ENCODE results near the gene IFNK.

IFNK gene

GRCh38 chr9:27524236-27524635, at the start of gene IFNK:
Gene IFNK, plus strand, starts transcription at chr9:27524290. Its CDS starts 47 bp downstream, at chr9:27524337.
- no peak within 1 kb of the TSS for H2AFZ ChIP-seq (ENCODE audit: low read depth)
- H3K27ac ChIP-seq = no peak within 1 kb of the TSS
- H3K79me2 ChIP-seq (ENCODE audit: insufficient read depth, low read depth) = no peaks in the 10 kb centered on the region
- H3K27me3 ChIP-seq (ENCODE audit: insufficient read depth, low read depth) = peaks cover 2% of the 10 kb centered on the region; the same call in 1 of the 2 replicates
- H3K4me3 ChIP-seq (IDR thresholded peaks at IDR 0.05; ENCODE audit: insufficient read depth, low read depth, low read length) = no peak within 1 kb of the TSS
- no peaks in the 10 kb centered on the region for H4K20me1 ChIP-seq (ENCODE audit: insufficient read depth)
- H3K4me2 ChIP-seq = no peak within 1 kb of the TSS
- no peak for TF ChIP-seq CTCF (conservative IDR thresholded peaks at IDR 0.05; ENCODE audit: low read depth, low read length)
- no peaks in the 10 kb centered on the region for H3K4me1 ChIP-seq (ENCODE audit: low read depth, poor library complexity, severe bottlenecking)
- no peaks in the 10 kb centered on the region for H3K36me3 ChIP-seq (ENCODE audit: insufficient read depth)
- H3K9ac ChIP-seq = no peak within 1 kb of the TSS

GRCh38 chr9:27474305-27474704, 49.8 kb upstream of the IFNK start:
- H3K4me1 ChIP-seq (ENCODE audit: low read depth, poor library complexity, severe bottlenecking) = no peaks in the 10 kb centered on the region
- no peak for TF ChIP-seq CTCF (conservative IDR thresholded peaks at IDR 0.05; ENCODE audit: low read depth, low read length)
- H3K4me2 ChIP-seq = no peak overlapping the region

GRCh38 chr9:27475057-27475595, 49.0 kb upstream of the IFNK start:
- no peak for TF ChIP-seq CTCF (conservative IDR thresholded peaks at IDR 0.05; ENCODE audit: low read depth, low read length)
- Histone ChIP-seq H3K27ac (no peak overlapping the region), H3K9ac (no peak overlapping the region), H3K27me3 (ENCODE audit: insufficient read depth, low read depth) (no peaks in the 10 kb centered on the region), H3K36me3 (ENCODE audit: insufficient read depth) (no peaks in the 10 kb centered on the region), H3K4me1 (ENCODE audit: low read depth, poor library complexity, severe bottlenecking) (no peaks in the 10 kb centered on the region), H3K79me2 (ENCODE audit: insufficient read depth, low read depth) (no peaks in the 10 kb centered on the region), H2AFZ (ENCODE audit: low read depth) (no peak overlapping the region), H3K4me3 (IDR thresholded peaks at IDR 0.05; ENCODE audit: insufficient read depth, low read depth, low read length) (no peak overlapping the region), H3K4me2 (no peak overlapping the region), H4K20me1 (ENCODE audit: insufficient read depth) (no peaks in the 10 kb centered on the region)

More at GRCh38 chr9:27474305-27474704, 49.8 kb upstream of the IFNK start:
- no peaks in the 10 kb centered on the region for H3K79me2 ChIP-seq (ENCODE audit: insufficient read depth, low read depth)
- H3K4me3 ChIP-seq (IDR thresholded peaks at IDR 0.05; ENCODE audit: insufficient read depth, low read depth, low read length) = no peak overlapping the region
- H2AFZ ChIP-seq (ENCODE audit: low read depth) = no peak overlapping the region
- no peak overlapping the region for H3K9ac ChIP-seq
- H4K20me1 ChIP-seq (ENCODE audit: insufficient read depth) = no peaks in the 10 kb centered on the region
- H3K36me3 ChIP-seq (ENCODE audit: insufficient read depth) = no peaks in the 10 kb centered on the region
- no peak overlapping the region for H3K27ac ChIP-seq
- no peaks in the 10 kb centered on the region for H3K27me3 ChIP-seq (ENCODE audit: insufficient read depth, low read depth)

GRCh38 chr9:27476870-27477515, 47.1 kb upstream of the IFNK start:
- Histone ChIP-seq H3K4me1 (ENCODE audit: low read depth, poor library complexity, severe bottlenecking) (no peaks in the 10 kb centered on the region), H2AFZ (ENCODE audit: low read depth) (no peak overlapping the region), H3K4me2 (no peak overlapping the region), H3K4me3 (IDR thresholded peaks at IDR 0.05; ENCODE audit: insufficient read depth, low read depth, low read length) (no peak overlapping the region), H3K79me2 (ENCODE audit: insufficient read depth, low read depth) (no peaks in the 10 kb centered on the region), H3K27me3 (ENCODE audit: insufficient read depth, low read depth) (no peaks in the 10 kb centered on the region), H3K36me3 (ENCODE audit: insufficient read depth) (no peaks in the 10 kb centered on the region), H3K27ac (no peak overlapping the region), H4K20me1 (ENCODE audit: insufficient read depth) (no peaks in the 10 kb centered on the region), H3K9ac (no peak overlapping the region)
- TF ChIP-seq CTCF (conservative IDR thresholded peaks at IDR 0.05; ENCODE audit: low read depth, low read length) = no peak
